Measurements from ENCODE around the gene RAB25.

RAB25 gene

GRCh38 chr1:156060937-156061636, at the start of gene RAB25:
TSS of gene RAB25 (plus strand) at chr1:156061160. CDS start at chr1:156061401, 241 bp downstream.
- peak within 1 kb of the TSS in 1 of 11 experiments; percentile 8; a peak in 2 of 22 replicates for H3K4me2 ChIP-seq
- peaks cover 10 to 30% (median 18%) of the 10 kb centered on the region in 11 experiments; a peak in 19 of 22 replicates for H3K36me3 ChIP-seq
- no peaks in the 10 kb centered on the region for H3K9me3 ChIP-seq (replicated peaks in 1 of 11)
- H3K9ac ChIP-seq: peak within 1 kb of the TSS in 1 of 11 experiments; percentile 22; a peak in 1 of 22 replicates
- H3K4me1 ChIP-seq: peaks cover 17 to 43% (median 27%) of the 10 kb centered on the region in 10 experiments
- H3K4me3 ChIP-seq: no peak within 1 kb of the TSS
- H4K20me1 ChIP-seq: peaks cover 0 to 10% (median 0%) of the 10 kb centered on the region in 11 experiments; a peak in 1 of 22 replicates
- no peaks in the 10 kb centered on the region for H3K27me3 ChIP-seq
- no peak for TF ChIP-seq Cebpa-rat (IDR thresholded peaks at IDR 0.05)
- no peak within 1 kb of the TSS for H3K27ac ChIP-seq

- TF ChIP-seq Cebpa-rat (IDR thresholded peaks at IDR 0.05): no peak
- no peak overlapping the region for H3K9ac ChIP-seq
- peaks cover 90 to 99% (median 95%) of the 10 kb centered on the region in 11 experiments for H3K36me3 ChIP-seq
- H3K9me3 ChIP-seq (replicated peaks in 1 of 11): no peaks in the 10 kb centered on the region
- H3K27ac ChIP-seq: no peak overlapping the region
- no peaks in the 10 kb centered on the region for H3K27me3 ChIP-seq
- H3K4me1 ChIP-seq: peaks cover 0 to 8% (median 0%) of the 10 kb centered on the region in 10 experiments; a peak in 5 of 20 replicates
- H4K20me1 ChIP-seq: peaks cover 0 to 72% (median 37%) of the 10 kb centered on the region in 11 experiments; a peak in 15 of 22 replicates
- no peak overlapping the region for H3K4me2 ChIP-seq
- H3K4me3 ChIP-seq: no peak overlapping the region
Observed at GRCh38 chr1:156012051-156012817, 48.7 kb upstream of the RAB25 start.

GRCh38 chr1:156014829-156015228, 46.1 kb upstream of the RAB25 start:
- Histone ChIP-seq H4K20me1 (peaks cover 2 to 72% (median 33%) of the 10 kb centered on the region in 11 experiments; a peak in 16 of 22 replicates), H3K36me3 (peaks cover 92 to 100% (median 99%) of the 10 kb centered on the region in 11 experiments), H3K4me3 (no peak overlapping the region), H3K27ac (no peak overlapping the region), H3K9me3 (replicated peaks in 1 of 11) (no peaks in the 10 kb centered on the region), H3K4me1 (peaks cover 8 to 22% (median 12%) of the 10 kb centered on the region in 10 experiments), H3K27me3 (no peaks in the 10 kb centered on the region), H3K9ac (0 out of 22 replicates have a peak overlapping the region, but pooled peaks of 1 of the 11 experiments have one; percentile 25), H3K4me2 (no peak overlapping the region)
- TF ChIP-seq Cebpa-rat (IDR thresholded peaks at IDR 0.05): no peak

GRCh38 chr1:156019946-156020292, 41.0 kb upstream of the RAB25 start:
- no peak for TF ChIP-seq Cebpa-rat (IDR thresholded peaks at IDR 0.05)
- peaks cover 41 to 50% (median 48%) of the 10 kb centered on the region in 11 experiments for H3K36me3 ChIP-seq
- peaks cover 0 to 35% (median 7%) of the 10 kb centered on the region in 11 experiments; a peak in 11 of 22 replicates for H4K20me1 ChIP-seq
- peak overlapping the region; percentile 82 to 98 (median 92) for H3K4me2 ChIP-seq
- H3K4me1 ChIP-seq: peaks cover 13 to 29% (median 20%) of the 10 kb centered on the region in 10 experiments
- peak overlapping the region; percentile 75 to 88 (median 82) for H3K4me3 ChIP-seq
- H3K9me3 ChIP-seq (replicated peaks in 1 of 11): no peaks in the 10 kb centered on the region
- H3K27me3 ChIP-seq: no peaks in the 10 kb centered on the region; a peak in 2 of 22 replicates
- peak overlapping the region; percentile 37 to 80 (median 69); a peak in 18 of 22 replicates for H3K27ac ChIP-seq
- H3K9ac ChIP-seq: peak overlapping the region; percentile 73 to 89 (median 86)

GRCh38 chr1:156020293-156021092, 40.5 kb upstream of the RAB25 start, which contains the start of gene SSR2:
TSS of gene SSR2 (minus strand) at chr1:156020951. CDS start at chr1:156020167, 784 bp downstream.
- peaks cover 13 to 29% (median 20%) of the 10 kb centered on the region in 10 experiments for H3K4me1 ChIP-seq
- peak within 1 kb of the TSS; percentile 75 to 88 (median 82) for H3K4me3 ChIP-seq
- peaks cover 0 to 33% (median 7%) of the 10 kb centered on the region in 11 experiments; a peak in 9 of 22 replicates for H4K20me1 ChIP-seq
- H3K4me2 ChIP-seq: peak within 1 kb of the TSS; percentile 82 to 98 (median 92)
- peak within 1 kb of the TSS; percentile 73 to 89 (median 86) for H3K9ac ChIP-seq
- H3K27ac ChIP-seq: peak within 1 kb of the TSS; percentile 37 to 80 (median 69); a peak in 19 of 22 replicates
- no peaks in the 10 kb centered on the region for H3K9me3 ChIP-seq (replicated peaks in 1 of 11)
- H3K27me3 ChIP-seq: no peaks in the 10 kb centered on the region; a peak in 2 of 22 replicates
- TF ChIP-seq Cebpa-rat (IDR thresholded peaks at IDR 0.05): no peak
- H3K36me3 ChIP-seq: peaks cover 36 to 45% (median 43%) of the 10 kb centered on the region in 11 experiments

GRCh38 chr1:156021093-156021428, 39.9 kb upstream of the RAB25 start:
- Histone ChIP-seq H3K27me3 (no peaks in the 10 kb centered on the region; a peak in 2 of 22 replicates), H4K20me1 (peaks cover 0 to 33% (median 7%) of the 10 kb centered on the region in 11 experiments; a peak in 9 of 22 replicates), H3K27ac (peak overlapping the region in 2 of 11 experiments; percentile 68 to 69; a peak in 3 of 22 replicates), H3K4me1 (peaks cover 13 to 29% (median 20%) of the 10 kb centered on the region in 10 experiments), H3K9ac (peak overlapping the region; percentile 73 to 89 (median 86); a peak in 14 of 22 replicates), H3K4me3 (peak overlapping the region; percentile 75 to 88 (median 82)), H3K9me3 (replicated peaks in 1 of 11) (no peaks in the 10 kb centered on the region), H3K36me3 (peaks cover 30 to 39% (median 37%) of the 10 kb centered on the region in 11 experiments), H3K4me2 (peak overlapping the region; percentile 53 to 83 (median 69))
- TF ChIP-seq Cebpa-rat (IDR thresholded peaks at IDR 0.05): no peak

- H3K4me2 ChIP-seq: 0 out of 22 replicates have a peak overlapping the region, but pooled peaks of 1 of the 11 experiments have one; percentile 7
- TF ChIP-seq Cebpa-rat (IDR thresholded peaks at IDR 0.05): no peak
- H3K9ac ChIP-seq: no peak overlapping the region
- H3K4me1 ChIP-seq: peaks cover 13 to 24% (median 19%) of the 10 kb centered on the region in 10 experiments
- H4K20me1 ChIP-seq: peaks cover 0 to 29% (median 5%) of the 10 kb centered on the region in 11 experiments; a peak in 9 of 22 replicates
- no peaks in the 10 kb centered on the region for H3K9me3 ChIP-seq (replicated peaks in 1 of 11)
- H3K4me3 ChIP-seq: no peak overlapping the region
- no peak overlapping the region for H3K27ac ChIP-seq
- H3K36me3 ChIP-seq: peaks cover 21 to 30% (median 28%) of the 10 kb centered on the region in 11 experiments
- no peaks in the 10 kb centered on the region; a peak in 2 of 22 replicates for H3K27me3 ChIP-seq
Observed at GRCh38 chr1:156021954-156022353, 39.0 kb upstream of the RAB25 start.

- Histone ChIP-seq H3K9ac (no peak overlapping the region), H4K20me1 (peaks cover 0 to 5% (median 0%) of the 10 kb centered on the region in 11 experiments; a peak in 5 of 22 replicates), H3K4me1 (peaks cover 3 to 10% (median 8%) of the 10 kb centered on the region in 10 experiments), H3K27me3 (no peaks in the 10 kb centered on the region; a peak in 2 of 22 replicates), H3K36me3 (peaks cover 0 to 1% (median 0%) of the 10 kb centered on the region in 11 experiments; a peak in 3 of 22 replicates), H3K4me3 (no peak overlapping the region), H3K9me3 (replicated peaks in 1 of 11) (no peaks in the 10 kb centered on the region), H3K27ac (no peak overlapping the region), H3K4me2 (no peak overlapping the region)
- no peak for TF ChIP-seq Cebpa-rat (IDR thresholded peaks at IDR 0.05)
Observed at GRCh38 chr1:156024801-156025200, 36.2 kb upstream of the RAB25 start.
